DMS 273 (cell line): ENCODE measurements around the gene IFT57.

ENCODE experiments used
- DNase-seq: peaks from one replicate; lab custom pipeline; 2025; ENCODE audit not compliant: unreplicated experiment; lab: John Stamatoyannopoulos, UW

Gene IFT57

GRCh38 chr3:108127301-108127988, 94.8 kb downstream of the IFT57 start:
- no peak for DNase-seq

DNA sequence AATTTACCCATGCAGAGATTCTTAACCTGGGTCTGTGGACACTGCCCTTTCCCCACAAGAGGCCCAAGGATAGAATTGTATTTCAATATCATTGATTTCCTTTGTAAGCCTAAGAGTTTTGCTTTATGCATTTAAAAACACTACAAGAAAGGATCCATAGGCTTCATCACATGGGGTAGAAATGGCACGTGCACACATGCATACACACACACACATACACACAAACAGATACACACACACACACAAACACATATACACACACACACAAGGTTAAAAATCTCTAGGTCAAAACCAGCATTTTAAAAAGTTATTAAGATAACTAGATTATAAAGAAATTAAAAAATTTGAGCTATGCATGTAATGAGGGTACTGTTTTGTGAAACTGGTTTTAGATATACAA, 95.9 kb downstream of the IFT57 start:
- DNase-seq: no peak

DNA sequence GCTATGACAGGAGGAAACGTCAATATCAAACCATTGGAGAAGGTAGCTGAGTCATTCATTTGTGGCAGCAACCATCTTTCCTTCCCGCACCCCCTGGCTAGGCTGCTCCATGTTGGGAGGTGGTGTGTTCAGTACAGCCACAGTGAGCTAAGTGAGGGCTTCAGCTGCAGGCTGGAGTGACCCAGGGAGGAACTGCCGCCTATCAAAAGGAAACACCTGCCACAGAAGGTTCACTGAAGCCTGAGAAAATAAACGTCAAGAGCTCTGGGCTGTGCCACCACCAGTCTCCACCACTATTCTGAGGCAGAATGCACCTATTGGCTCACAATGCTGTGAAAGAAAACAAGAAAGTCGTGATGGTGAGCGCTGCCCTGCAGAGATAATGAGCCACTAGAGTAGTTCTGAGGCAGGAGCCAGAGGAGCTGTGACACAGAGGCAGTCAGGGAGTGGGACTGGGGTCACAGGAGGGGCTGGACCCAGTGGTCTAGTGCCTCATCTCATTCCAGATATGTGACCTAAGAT, 96.6 kb downstream of the IFT57 start:
- no peak for DNase-seq

GRCh38 chr3:108125153-108125543, 97.1 kb downstream of the IFT57 start:
- no peak for DNase-seq

- DNase-seq: no peak
Measured at GRCh38 chr3:108124337-108125152, 97.7 kb downstream of the IFT57 start.

GRCh38 chr3:108123326-108123725, 98.9 kb downstream of the IFT57 start:
- no peak for DNase-seq

GRCh38 chr3:108122276-108122675, 99.9 kb downstream of the IFT57 start:
- no peak for DNase-seq

GRCh38 chr3:108119398-108120104, 102.7 kb downstream of the IFT57 start:
- no peak for DNase-seq

- DNase-seq: no peak
Measured at GRCh38 chr3:108118038-108118768, 104.0 kb downstream of the IFT57 start.

DNA sequence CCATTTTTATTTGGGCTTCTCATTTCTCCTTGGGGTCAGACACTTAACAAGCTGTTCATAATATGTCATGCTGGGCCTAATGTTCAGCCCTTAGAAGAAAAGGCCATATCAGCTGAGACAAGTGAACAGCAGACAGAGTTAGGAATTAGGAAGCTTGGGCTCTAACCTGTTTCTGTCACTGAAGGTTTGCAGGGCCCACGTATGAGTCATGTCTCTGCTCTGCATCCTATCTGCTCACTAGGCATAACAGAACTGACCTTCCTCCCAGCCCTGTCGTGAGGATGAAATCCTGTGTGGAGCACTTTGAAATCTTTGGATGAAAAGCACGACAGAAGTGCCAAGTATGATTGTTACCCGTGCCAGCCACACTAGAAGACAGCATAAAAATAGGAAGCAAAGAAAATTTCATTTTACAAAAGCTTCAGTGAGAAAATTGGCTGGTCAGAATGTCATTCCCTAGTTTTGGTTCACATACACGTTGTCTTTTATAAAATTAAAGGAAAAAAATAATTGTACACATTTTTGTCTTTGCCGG, 104.9 kb downstream of the IFT57 start:
- no peak for DNase-seq

GRCh38 chr3:108114423-108115065, 107.7 kb downstream of the IFT57 start:
- no peak for DNase-seq

DNA sequence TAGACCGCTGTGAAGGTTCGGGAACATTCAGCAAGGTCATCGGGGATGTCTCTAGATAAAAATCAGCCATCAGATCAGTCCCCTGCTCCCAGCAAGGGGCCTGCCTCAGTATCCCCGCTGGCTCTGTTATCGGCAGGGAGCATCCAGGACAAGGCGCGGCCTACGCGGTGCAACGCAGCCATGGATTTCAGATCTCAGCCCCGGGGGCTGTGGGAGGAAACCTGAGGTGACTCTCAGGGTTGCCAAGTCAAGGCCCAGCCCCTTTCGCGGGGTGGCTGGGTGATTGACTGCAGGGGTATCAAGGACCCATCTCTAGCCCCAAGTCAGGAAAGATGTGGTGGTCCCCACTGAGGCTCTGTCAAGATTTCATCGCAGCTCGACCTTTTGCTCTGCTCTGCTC, 108.2 kb downstream of the IFT57 start:
- DNase-seq: no peak

DNA sequence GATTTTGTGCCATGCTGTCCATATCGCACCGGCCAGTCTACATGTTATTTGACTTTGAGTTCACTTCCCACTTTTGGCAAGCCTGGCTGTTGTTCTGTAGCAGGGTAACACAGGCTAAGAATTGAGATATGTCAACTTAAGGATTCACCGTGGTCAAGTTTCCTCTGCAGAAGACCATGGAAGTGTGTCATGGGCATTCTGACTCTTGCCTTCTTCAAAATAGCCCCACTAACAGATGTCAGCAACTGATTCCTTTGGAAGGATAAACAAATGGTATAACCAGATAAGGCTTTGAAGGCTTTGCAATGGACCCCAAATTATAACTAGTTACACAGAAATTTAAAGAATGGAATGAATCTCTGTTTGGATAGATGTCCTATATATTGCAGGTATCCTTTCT, 111.3 kb downstream of the IFT57 start:
- no peak for DNase-seq
